SU-DHL-6 (cell line): Measurements from ENCODE around the gene PPFIBP2.

ENCODE experiments used
- EZH2phosphoT487 ChIP-seq: fragments of 200-600 bp; sonication (generic), shearing (Covaris generic); conservative IDR thresholded peaks from 2 replicates; pipeline ENCODE4 v1.6.1; 2018; ENCODE audit warnings: mild to moderate bottlenecking, antibody characterized with exemption, low read length, moderate library complexity, mixed read lengths
- TF ChIP-seq, protein P1 (sequence below): fragments of 200-600 bp; sonication (generic); IDR thresholded peaks from one replicate; pipeline ENCODE4 v1.5.1; 2017; ENCODE audit warnings: antibody characterized with exemption, mild to moderate bottlenecking, low read length, moderate library complexity; ENCODE audit not compliant: insufficient read depth, poor library complexity, severe bottlenecking

DNA sequence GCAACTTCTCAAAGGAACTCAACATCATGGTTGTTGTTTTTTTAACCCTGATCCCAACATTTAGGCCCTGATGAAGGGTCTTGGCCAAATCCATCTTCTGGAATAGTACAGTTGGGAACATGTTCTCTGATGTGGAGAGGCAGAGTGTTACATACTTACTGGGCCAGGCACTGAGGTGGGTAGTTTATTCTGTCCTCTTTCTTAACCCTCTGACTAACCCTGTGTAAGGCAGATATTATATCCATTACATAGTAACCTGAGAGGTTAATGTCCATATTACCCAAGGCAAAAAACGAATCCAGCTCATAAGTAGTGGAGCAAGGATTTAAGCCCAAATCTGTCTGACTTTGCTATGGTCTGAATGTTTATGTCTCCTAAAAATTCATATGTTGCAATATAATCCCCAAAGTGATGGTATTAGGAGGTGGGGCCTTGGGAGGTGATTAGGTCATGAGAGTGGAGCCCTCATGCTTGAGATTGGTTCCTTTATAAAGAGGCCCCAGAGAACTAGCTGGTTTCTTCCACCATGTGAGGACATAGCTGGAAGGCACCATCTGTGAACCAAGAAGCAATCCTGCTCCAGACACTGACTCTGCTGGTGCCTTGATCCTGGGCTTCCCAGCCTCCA, 16.3 kb downstream of the PPFIBP2 start:
- TF ChIP-seq, protein P1, sequence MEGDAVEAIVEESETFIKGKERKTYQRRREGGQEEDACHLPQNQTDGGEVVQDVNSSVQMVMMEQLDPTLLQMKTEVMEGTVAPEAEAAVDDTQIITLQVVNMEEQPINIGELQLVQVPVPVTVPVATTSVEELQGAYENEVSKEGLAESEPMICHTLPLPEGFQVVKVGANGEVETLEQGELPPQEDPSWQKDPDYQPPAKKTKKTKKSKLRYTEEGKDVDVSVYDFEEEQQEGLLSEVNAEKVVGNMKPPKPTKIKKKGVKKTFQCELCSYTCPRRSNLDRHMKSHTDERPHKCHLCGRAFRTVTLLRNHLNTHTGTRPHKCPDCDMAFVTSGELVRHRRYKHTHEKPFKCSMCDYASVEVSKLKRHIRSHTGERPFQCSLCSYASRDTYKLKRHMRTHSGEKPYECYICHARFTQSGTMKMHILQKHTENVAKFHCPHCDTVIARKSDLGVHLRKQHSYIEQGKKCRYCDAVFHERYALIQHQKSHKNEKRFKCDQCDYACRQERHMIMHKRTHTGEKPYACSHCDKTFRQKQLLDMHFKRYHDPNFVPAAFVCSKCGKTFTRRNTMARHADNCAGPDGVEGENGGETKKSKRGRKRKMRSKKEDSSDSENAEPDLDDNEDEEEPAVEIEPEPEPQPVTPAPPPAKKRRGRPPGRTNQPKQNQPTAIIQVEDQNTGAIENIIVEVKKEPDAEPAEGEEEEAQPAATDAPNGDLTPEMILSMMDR = no peak
- no peak for TF ChIP-seq EZH2phosphoT487
